HG02973 (cell line): ENCODE measurements around the gene TM6SF1.
"Not testable (repeated sequence)": the region's sequence is repeated elsewhere in the genome, so short reads cannot be mapped to it uniquely, and the experiment has no call there.

Source experiments
- ATAC-seq: cut with Tn5 transposase; IDR thresholded peaks from one replicate; pipeline ENCODE4 v1.9.1; 2021; ENCODE audit warnings: moderate library complexity; ENCODE audit not compliant: unreplicated experiment

The TM6SF1 gene

DNA sequence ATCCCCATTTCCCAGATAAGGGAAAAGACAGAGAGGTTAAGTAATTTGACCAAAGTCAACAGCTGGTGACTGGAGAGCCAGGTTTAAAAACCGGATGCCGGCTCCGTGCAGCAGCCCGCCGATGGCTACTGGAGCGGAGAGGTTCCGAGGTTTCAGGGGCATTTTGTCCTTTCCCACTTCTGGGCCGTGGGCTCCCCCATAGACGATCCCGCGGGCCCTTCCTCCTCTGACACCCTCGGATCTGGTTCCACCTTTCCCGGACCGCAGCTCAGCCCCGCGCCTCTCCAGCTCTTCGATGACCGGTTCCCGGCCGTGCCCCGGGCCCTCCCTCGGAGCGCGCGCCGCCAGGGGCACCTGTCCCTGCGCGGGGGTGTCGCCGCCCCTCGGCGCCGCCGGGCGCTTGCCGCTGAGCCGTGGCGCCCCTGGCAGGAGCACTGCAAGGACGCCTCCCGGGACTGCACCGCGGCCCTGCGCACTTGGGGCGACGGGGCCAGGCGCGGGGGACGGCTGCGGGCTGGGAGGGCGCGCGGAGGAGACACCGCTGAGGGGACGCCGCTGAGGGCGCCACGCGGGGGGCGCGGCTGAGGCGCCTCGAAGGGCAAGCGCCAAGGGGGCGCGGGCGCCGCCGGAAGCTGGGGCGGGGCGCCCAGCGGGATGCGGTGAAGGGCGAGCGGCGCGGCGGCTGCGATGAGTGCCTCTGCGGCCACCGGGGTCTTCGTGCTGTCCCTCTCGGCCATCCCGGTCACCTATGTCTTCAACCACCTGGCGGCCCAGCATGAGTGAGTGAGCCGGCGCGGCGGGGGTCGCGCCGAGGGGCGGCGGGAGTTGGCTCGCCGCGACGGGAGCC, at the start of gene TM6SF1:
TM6SF1 (plus strand) TSS at position 652 of the 847 bp plus-strand sequence; CDS start at position 688, 36 bp downstream.
- ATAC-seq, result peak; percentile 37

DNA sequence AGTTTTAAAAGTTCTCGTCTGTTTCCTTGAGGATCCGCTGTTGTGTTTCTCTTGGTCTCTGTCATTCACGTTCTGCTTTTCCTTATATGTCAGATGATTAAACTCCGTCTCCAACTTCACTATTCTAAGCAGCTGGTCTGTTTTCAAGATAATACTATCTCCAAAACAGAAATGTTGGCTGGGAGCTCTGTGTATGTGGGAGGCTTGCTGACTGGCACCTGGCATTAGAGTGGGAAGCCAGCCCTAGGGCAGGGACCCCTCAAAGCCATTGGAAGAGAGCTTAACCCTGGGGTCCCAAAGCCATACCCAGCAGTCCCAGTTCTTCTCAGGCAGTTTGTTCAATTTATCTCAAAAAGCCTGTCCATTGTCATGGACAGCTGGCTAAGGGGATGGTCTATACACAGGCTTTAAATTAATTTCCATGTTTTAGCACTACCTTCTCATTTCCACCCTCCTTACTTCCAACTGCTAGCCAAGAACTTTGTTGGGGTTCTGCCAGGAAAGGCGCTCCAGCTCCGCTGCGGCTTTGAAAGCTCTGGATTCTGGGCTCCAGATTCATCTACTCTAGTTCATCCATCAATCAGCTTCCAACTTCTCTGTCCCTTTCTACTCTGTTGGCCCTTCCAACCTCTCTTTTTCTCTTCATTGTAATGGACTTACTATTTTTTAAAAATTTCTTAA, 49.6 kb upstream of the TM6SF1 start:
- ATAC-seq, result no peak

DNA sequence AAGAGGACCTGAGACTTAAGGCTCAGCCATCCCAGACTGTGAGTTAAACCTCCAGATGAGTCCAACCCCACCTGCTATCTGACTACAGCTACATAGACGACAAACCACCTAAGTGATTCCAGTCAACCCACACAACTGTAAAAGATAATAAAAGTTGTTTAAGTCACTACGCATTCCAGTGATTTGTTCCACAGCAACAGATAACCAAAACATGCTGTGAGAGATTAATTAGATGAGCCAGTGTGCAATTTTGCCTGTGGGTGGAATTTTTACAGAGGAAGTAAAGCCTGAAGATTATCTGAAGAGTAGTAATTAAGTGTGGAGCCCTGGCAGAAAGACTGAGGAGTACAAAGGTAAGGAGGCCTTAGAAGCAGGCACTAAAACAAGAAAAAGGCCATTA, 45.8 kb upstream of the TM6SF1 start:
- no peak for ATAC-seq

DNA sequence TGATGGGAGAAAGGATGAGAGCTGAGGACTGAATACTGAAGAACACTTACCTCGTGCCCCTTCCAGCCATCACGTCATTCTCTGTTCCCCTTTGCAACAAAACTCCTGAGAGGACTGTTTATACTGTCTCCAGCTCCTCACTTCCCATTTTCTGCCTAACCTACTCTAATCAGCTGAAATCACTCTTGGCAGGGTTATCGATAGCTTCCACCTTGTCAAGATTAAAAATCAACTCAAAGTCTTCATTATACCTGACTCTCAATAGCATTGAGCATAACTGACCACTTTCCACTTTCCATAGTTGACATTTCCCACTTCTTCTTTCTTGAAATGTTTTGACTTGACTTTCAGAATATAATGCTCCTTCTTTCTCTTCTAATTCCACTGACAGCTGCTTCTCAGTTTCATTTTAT, 44.7 kb upstream of the TM6SF1 start:
- ATAC-seq, result no peak

DNA sequence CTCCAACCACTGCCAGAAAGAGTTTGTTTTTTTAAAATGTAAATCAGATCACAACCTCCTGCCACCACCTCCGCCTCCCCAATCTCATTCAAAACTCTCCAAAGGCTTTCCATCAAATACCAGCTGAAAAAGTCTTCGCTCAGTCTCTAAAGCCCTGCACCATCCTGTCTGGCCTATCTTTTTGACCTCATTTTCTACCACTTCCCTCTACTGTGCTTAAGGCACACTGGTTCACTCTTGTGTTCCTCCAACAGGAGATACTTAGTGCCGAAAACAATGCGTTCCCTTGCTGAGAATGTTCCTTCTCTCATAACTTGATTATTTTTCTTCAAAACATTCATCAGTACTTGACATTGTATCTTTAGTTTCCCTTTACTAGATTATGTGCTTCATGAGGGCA, 43.9 kb upstream of the TM6SF1 start:
- ATAC-seq, result no peak

DNA sequence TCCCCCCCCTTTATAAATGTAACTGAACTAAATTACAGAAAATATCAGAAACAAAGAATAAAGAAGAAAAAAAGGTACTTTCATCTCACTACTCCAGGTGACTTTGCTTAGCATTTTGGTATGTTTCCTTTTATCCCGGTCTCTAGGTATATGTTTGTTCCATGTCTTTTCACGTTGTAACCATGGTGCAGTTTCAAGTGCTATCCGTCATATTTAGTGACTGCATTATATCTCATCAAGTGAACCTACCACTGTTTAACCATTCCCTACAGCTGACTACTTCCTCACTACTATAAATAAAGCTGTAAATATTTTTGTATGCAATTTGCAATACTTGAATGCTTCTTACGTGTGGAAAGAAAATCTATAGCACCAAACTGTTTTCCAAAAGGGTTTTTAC, 42.6 kb upstream of the TM6SF1 start:
- ATAC-seq, result no peak

DNA sequence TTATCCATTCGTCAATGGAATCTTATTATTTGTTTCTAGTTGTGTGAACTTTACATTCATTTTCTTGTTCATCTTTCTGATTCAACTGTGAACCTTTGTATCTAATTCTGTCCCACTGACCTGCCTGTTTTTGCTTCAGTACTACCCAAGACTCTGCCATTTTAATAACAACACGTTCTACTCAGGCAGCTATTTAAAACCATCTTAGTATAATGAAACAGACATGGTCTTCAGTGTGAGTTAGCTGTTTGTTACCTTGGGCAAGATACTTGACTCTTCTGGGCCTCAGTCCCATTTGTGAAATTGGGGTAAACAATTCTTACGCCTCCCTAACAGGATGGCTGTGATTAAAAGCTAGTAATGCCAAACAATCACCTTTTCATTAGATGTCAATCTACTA, 42.0 kb upstream of the TM6SF1 start:
- no peak for ATAC-seq

DNA sequence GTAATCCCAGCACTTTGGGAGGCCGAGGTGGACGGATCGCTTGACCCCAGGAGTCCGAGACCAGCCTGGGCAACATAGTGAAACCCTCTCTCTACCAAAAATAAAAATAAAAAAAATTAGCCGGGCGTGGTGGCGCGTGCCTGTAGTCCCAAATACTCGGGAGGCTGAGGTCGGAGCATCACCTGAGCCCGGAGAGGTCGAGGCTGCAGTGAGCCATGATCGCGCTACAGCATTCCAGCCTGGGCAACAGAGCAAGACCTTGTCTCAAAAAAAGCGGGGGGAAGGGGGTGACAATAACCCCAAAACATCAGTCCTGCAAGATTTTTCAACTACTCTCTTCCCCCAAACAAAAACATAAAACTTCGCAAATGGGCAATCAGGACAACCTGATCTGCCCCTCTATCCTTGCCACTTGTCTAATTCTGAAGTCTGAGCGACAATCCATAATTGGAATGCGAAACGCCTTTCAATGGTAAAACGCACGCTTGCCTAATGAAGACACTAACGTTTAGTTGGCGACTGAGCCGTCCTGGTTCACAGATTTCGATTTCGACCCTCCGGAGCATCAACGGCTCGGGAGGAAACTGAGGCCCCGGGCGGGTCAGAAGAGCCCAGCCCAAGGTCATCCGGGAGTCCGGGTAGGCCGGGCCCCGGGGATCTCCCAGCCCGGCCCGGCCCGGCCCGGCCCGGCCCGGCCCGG, 41.3 kb upstream of the TM6SF1 start:
- no peak for ATAC-seq

DNA sequence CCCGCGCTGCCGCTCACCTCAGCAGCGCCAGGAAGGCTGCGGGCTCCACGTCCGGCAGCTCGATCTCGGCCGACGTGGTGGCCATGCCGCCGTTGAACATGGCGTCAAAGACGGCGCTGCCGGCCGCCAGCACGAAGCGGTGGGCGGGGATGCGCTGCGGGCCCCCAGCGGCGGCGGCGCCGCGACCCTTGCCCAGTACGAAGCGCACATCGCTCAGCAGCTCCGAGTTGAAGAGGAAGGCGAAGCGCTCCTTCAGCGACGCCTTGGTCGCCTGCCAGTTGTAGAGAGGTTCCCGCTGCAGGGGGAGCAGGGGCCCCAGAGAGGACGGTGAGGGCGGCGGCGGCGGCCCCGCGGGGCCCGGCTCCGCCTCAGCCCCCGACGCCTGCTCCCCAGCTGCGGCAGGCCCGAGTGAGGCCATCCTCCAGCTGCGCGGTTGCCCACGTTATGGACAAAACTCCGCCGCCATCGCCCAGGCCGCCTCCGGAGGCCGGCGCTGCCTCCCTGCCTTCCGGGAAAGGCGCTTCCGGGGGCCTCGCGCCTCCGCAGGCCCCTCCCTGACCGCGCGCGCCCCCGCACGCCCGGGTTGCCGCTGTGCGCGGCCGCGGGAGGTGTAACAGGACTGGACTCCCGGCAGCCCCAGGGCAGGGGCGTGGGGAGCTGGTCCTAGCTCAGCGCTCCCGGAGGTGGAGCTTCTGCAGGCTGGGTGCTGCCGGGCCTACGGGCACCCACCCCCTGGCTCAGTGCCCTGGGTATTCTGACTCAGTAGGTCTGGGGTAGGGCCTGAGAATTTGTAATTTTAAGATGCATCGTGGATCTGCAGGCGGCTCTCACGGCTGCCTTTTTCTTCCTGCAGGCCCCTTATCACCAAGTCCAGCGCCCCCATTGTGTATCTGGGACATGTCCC, 40.5 kb upstream of the TM6SF1 start, which contains the start of gene BTBD1:
BTBD1 (minus strand) TSS at position 519 of the 904 bp plus-strand sequence; CDS start at position 418, 101 bp downstream.
- ATAC-seq, result peak; percentile 69

DNA sequence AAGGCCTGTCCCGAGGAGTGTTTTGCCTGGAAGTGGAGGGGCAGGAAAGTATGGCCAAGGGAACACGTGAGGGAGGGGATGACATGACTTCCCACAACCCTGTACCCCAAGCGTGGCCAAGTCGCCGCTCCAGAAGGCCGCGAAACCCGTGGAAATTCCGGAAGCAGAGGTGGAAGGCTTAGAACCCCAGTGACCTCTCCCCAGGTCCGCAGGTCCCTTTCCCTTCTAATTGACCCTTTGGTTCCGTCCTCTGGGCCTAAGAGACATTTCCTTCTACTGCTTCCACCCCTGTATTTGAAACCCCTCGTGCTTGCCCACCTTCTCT, 39.8 kb upstream of the TM6SF1 start:
- no peak for ATAC-seq

DNA sequence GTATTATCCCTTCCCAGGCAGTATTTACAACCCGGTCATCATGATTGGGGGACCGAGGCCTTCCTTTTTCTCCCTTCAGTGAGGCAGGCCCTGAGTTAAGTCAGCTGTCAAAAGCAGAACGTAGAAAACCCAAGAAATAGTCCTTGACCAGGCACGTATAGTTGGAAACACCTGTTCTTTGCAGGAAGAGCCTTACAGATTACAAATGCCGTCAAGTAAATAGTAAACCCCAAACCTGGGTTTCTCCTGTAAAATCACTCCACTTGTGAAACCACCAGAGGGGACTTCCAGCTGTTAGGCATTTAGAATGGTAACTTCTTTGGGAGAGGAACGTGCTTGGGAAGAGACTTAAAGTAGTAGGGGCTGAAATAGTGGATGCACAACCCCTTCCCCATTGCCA, 39.4 kb upstream of the TM6SF1 start:
- no peak for ATAC-seq

DNA sequence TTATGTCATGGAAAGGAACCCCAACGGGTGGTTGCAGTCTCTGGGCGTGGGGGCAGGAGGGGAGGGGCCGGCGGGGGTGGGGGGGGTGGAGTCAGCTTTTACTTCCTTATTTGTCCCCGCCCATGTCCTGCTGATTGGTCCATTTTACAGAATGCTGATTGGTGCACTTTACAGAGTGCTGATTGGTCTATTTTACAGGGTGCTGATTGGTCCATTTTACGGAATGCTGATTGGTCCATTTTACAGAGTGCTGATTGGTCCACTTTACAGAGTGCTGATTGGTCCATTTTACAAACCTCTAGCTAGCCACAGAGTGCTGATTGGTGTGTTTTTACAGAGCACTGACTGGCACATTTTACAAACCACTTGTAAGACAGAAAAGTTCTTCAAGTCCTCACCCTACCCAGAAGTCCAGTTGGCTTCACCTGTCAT, 38.2 kb upstream of the TM6SF1 start:
- ATAC-seq, result not testable (repeated sequence)

DNA sequence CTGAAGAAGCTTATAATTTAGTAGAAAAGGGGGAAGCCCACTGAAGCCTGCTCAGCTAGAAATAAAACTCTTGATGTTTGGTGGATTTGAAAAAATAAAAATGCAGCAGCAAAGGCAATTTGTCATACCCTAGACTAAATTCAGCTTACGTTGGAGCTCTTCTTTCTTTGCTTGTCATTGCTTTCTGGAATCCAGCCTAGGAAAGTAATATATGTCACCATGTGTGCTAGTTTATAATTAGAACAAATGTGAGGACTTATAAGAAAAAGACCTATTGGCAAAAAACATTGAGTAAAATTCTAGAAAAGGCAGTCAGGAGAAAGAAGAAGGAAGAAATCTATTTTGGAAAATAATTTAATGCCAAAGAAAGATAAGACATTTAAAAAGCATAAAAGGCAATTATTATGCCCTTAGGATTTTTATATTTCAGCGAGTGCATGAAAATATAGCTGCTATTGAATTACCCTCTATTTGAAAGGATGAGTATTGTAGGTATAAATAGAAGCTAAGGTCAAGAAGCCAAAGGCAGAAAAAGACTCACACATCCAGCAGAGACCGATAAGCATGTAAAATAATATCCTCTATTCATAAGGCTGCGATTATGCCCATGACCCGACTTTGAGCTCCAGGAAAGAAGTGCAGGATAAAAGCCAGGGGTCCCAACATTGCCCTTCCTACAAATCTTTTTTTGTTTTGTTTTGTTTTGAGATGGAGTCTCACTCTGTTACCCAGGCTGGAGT, 29.8 kb upstream of the TM6SF1 start:
- ATAC-seq, result no peak

DNA sequence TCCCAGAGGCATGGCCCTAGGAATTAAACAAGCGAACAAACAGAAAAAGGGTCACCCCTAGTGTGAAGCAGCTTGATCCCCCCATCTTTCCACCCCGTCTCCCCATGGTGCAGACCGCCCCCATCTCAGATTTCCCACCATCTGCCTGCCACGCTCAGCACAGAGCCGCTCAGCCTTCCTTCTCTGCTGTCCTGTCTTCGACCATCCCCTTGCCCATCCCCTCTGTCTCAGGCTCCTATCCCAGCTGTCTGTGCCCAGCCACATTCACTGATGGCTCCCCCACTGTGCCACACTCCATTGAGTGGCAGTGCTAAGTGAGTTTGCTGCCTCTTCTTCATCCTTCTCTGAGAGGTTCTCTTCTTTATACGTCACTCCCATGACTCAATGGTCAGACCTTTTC, 28.7 kb upstream of the TM6SF1 start:
- ATAC-seq, result no peak

DNA sequence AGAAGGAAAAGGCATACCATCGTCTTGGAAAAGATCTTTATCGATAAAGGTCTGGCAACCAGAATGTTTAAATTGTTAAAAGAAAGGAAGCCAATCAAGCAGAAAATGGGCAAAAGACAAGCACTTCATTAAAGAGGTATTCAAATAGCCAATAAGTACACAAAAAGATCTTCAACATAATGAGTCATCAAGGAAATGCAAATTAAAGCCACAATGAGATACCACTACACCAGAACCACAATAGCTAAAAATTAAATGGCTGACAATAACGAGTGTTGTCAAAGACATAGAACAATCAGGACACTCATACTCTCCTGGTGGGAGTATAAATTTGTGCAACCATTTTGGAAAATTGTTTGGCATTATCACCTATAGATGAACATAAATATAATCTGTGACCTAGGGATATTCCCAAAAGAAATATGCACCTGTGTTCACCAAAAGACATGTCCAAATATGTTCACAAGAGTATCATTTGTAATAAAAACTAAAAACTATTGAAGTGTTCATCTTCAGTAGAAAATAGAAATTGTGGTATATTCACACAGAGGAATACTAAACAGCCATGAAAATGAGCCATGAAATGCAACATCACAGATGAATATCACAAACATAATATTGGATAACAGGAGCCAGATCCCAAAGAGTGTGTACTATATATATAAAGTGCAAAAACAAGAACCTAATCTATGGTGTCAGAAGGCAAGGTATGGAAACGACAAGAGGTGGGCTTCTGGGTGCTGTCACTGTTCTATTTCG, 26.0 kb upstream of the TM6SF1 start:
- ATAC-seq, result peak; percentile 53

DNA sequence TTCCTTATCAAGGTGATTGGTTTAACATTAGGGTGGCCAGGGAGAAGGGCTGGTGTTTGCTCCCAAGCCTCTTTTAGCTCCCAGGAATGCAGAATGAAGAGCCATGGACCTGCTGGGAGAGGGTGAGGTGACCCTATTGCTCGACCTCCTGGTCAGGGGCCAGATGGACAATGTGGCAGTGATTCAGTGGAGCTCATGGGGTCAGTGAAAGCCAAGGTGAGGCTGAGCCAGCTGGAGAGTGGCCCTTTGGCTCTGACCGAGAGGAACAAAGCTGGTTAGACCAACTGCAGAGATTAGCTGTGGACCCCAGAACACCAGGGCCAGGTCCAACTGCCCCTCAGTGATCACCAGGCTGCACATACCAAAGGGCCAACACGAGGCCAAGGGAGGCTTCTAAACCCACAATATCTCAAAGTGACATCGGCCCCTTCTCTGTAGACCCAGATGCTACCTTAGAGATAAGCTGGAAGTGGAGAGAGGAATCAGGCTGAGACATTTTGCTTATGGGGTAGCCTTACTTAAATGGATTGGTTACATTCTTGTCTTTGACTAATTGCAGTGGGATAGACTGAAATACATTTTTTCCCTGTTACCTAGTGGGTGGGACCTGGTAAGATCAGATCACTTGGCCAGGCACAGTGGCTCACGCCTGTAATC, 24.6 kb upstream of the TM6SF1 start:
- no peak for ATAC-seq

DNA sequence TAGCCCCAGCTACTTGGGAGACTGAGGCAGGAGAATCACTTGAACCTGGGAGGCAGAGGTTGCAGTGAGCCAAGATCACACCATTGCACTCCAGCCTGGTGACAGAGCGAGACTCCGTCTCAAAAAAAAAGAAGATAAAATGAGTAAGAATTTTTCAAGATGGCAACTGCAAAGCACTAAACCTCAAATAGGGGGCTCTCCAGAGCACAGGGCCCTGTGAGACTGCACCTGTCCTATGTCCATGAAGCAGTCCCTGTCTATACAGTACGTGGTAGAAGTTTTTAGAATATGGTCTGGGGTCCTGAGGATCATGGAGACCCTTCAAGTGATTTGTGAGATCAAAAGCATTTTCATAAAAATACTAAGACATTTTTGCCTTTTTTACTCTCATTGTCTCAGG, 22.0 kb upstream of the TM6SF1 start:
- ATAC-seq, result not testable (repeated sequence)

DNA sequence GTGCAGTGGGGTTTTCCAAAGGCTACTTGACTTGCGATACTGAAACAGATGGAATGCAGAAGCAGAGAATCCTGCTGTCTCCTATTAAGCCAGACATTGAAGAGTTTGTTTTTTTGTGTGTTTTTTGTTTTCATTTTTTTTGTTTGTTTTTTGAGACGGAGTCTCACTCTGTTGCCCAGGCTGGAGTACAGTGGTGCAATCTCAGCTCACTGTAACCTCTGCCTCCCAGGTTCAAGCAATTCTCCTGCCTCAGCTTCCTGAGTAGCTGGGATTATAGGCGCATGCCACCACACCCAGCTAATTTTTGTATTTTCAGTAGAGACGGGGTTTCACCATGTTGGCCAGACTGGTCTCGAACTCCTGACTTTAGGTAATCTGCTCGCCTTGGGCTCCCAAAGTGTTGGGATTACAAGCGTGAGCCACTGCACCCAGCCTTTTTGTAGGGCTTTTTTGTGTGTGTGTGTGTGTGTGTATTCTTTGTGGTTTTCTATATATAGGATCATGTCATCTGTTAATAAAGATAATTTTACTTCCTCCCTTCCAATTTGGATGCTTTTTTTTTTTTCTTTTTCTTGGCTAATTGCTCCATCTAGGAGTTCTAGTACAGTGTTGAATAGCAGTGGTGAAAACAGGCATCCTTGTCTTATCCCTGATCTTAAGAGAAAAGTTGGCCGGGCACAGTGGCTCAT, 21.4 kb upstream of the TM6SF1 start:
- ATAC-seq, result not testable (repeated sequence)
